CD4-positive, alpha-beta T cell treated with Interleukin-10 for 1 hour (primary cell): ENCODE results near the gene KIF13A.
"Not testable (repeated sequence)": the region's sequence is repeated elsewhere in the genome, so short reads cannot be mapped to it uniquely, and the experiment has no call there.

Experiments
- DNase-seq: peaks from one replicate; pipeline ENCODE4 v3.0.0-alpha.2; 2020

KIF13A gene

GRCh38 chr6:17930321-17930993, 57.0 kb downstream of the KIF13A start:
- no peak for DNase-seq

GRCh38 chr6:17928514-17929430, 58.7 kb downstream of the KIF13A start:
- no peak for DNase-seq

- no peak for DNase-seq
Measured at GRCh38 chr6:17927705-17928104, 59.7 kb downstream of the KIF13A start.

GRCh38 chr6:17923401-17923863, 64.0 kb downstream of the KIF13A start:
- no peak for DNase-seq

GRCh38 chr6:17921454-17921853, 66.0 kb downstream of the KIF13A start:
- DNase-seq: no peak

- no peak for DNase-seq
Measured at GRCh38 chr6:17919496-17919895, 67.9 kb downstream of the KIF13A start.

GRCh38 chr6:17917837-17918763, 69.3 kb downstream of the KIF13A start:
- DNase-seq: no peak

GRCh38 chr6:17914651-17915050, 72.8 kb downstream of the KIF13A start:
- DNase-seq: no peak

GRCh38 chr6:17912521-17912920, 74.9 kb downstream of the KIF13A start:
- no peak for DNase-seq

GRCh38 chr6:17911656-17912055, 75.8 kb downstream of the KIF13A start:
- not testable (repeated sequence) for DNase-seq

GRCh38 chr6:17910189-17910588, 77.2 kb downstream of the KIF13A start:
- no peak for DNase-seq

- no peak for DNase-seq
Measured at GRCh38 chr6:17908831-17909230, 78.6 kb downstream of the KIF13A start.

GRCh38 chr6:17907406-17908229, 79.8 kb downstream of the KIF13A start:
- peak; percentile 19 for DNase-seq

GRCh38 chr6:17905611-17906592, 81.5 kb downstream of the KIF13A start:
- DNase-seq: no peak

GRCh38 chr6:17904491-17905120, 82.8 kb downstream of the KIF13A start:
- DNase-seq: no peak

GRCh38 chr6:17902974-17903373, 84.5 kb downstream of the KIF13A start:
- no peak for DNase-seq

GRCh38 chr6:17901493-17901892, 85.9 kb downstream of the KIF13A start:
- no peak for DNase-seq

- DNase-seq: no peak
Measured at GRCh38 chr6:17900011-17900410, 87.4 kb downstream of the KIF13A start.

- no peak for DNase-seq
Measured at GRCh38 chr6:17899491-17899890, 87.9 kb downstream of the KIF13A start.

GRCh38 chr6:17897681-17898080, 89.8 kb downstream of the KIF13A start:
- no peak for DNase-seq
